Measurements from ENCODE around the gene CLIC4.

DNA sequence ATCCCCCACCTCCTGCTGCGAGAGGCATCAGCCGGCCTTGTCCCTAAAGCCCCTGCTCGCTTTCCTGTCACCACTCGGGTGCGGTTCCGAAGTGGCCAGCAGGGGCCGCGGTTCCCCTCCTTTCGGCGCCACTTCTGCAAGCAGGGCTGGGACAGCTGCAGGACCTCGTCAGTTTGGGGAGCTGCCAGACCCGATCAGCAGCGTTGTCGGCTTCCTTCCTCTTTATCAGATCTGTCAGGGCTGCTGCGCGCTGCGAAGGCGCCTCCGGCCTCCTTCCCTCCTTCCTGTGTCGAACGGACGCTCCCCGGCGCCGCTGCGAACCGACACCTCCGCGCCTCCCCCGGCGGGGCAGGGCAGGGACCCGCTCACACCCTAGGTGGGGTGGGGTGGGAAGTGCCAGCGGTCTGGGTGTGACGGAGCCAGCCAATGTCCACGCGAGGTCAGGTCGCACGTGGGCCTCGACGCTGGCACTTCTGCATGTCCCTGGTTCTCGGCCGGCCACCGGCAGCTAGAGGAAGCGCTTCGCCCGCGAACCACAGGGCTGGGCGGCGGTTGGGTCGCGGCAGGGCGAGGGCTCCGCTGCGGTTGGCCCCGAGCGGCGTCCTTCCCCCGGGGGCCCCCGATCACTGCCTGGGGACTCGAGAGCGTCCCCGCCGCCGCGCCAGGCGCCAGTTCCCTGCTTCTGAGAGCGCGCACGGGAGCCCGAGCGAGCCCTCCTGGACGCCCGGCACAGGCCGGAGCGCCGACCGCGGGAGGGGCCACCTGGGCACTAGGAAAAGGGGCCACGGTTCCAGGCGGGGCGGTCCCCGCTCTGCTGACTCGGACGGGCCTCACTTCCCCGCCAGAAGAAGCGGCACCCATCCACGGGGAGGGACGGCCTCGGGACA is 103.0 kb downstream of the CLIC4 start:
- peak in 1 of 2 donors; percentile 24 for TF ChIP-seq POLR2A (IDR thresholded peaks at IDR 0.05)
- TF ChIP-seq, protein P1, sequence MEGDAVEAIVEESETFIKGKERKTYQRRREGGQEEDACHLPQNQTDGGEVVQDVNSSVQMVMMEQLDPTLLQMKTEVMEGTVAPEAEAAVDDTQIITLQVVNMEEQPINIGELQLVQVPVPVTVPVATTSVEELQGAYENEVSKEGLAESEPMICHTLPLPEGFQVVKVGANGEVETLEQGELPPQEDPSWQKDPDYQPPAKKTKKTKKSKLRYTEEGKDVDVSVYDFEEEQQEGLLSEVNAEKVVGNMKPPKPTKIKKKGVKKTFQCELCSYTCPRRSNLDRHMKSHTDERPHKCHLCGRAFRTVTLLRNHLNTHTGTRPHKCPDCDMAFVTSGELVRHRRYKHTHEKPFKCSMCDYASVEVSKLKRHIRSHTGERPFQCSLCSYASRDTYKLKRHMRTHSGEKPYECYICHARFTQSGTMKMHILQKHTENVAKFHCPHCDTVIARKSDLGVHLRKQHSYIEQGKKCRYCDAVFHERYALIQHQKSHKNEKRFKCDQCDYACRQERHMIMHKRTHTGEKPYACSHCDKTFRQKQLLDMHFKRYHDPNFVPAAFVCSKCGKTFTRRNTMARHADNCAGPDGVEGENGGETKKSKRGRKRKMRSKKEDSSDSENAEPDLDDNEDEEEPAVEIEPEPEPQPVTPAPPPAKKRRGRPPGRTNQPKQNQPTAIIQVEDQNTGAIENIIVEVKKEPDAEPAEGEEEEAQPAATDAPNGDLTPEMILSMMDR (IDR thresholded peaks at IDR 0.05): peak; percentile 89 to 95 (median 93)
